Measurements from ENCODE around the gene SMIM17. TPM values are rescaled to one million over a fixed set of nuclear protein-coding genes. Genes with fewer than 3 reads are reported as not detected.

Gene SMIM17
- total RNA-seq, 1 experiment from 2014 or later: not detected

GRCh38 chr19:56681702-56682101, 38.7 kb downstream of the SMIM17 start:
- no peaks in the 10 kb centered on the region for H3K9me3 ChIP-seq

GRCh38 chr19:56683116-56683515, 40.2 kb downstream of the SMIM17 start:
- Histone ChIP-seq H3K9me3 (no peaks in the 10 kb centered on the region), H3K27me3 (no peaks in the 10 kb centered on the region), H3K36me3 (no peaks in the 10 kb centered on the region), H3K4me3 (no peak overlapping the region)
- DNase-seq: no peak

More at GRCh38 chr19:56681702-56682101, 38.7 kb downstream of the SMIM17 start:
- H3K4me3 ChIP-seq: no peak overlapping the region
- DNase-seq: no peak
- H3K27me3 ChIP-seq: no peaks in the 10 kb centered on the region
- H3K36me3 ChIP-seq: no peaks in the 10 kb centered on the region

DNA sequence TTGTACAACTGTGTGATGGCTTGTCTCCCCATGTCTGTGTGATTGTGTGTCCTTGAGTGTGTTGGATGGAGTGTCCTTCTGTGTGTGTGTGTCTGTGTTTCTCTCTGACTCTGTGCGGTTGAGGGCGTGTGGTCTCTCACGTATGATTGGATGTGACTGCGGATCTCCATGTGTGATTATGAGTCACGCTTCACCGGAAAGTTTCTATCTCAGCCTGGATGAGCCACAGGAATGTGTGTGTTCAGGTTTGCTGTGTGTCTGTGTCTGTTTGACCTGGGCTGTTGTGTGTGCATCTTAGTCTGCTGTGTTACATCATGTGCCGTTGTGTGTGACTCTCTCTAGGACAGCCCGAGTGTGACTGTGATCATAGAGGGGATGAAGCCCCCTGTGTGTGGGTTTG, 44.1 kb downstream of the SMIM17 start:
- H3K36me3 ChIP-seq: no peaks in the 10 kb centered on the region
- no peaks in the 10 kb centered on the region for H3K9me3 ChIP-seq
- H3K4me3 ChIP-seq: no peak overlapping the region
- no peaks in the 10 kb centered on the region for H3K27me3 ChIP-seq
- no peak for DNase-seq

- H3K9me3 ChIP-seq: no peaks in the 10 kb centered on the region; the same call in 1 of the 2 replicates
- H3K27me3 ChIP-seq: no peaks in the 10 kb centered on the region
- H3K36me3 ChIP-seq: no peaks in the 10 kb centered on the region
- H3K4me3 ChIP-seq: no peak overlapping the region
- no peak for DNase-seq
Measured at GRCh38 chr19:56689198-56689597, 46.2 kb downstream of the SMIM17 start.

- Histone ChIP-seq H3K4me3 (no peak overlapping the region), H3K9me3 (no peaks in the 10 kb centered on the region; the same call in 1 of the 2 replicates), H3K27me3 (no peaks in the 10 kb centered on the region), H3K36me3 (no peaks in the 10 kb centered on the region)
- no peak for DNase-seq
Measured at GRCh38 chr19:56690670-56691069, 47.7 kb downstream of the SMIM17 start.

GRCh38 chr19:56692206-56692895, 49.4 kb downstream of the SMIM17 start:
- no peaks in the 10 kb centered on the region for H3K27me3 ChIP-seq
- H3K9me3 ChIP-seq: no peaks in the 10 kb centered on the region; the same call in 1 of the 2 replicates
- DNase-seq: no peak
- no peaks in the 10 kb centered on the region for H3K36me3 ChIP-seq
- no peak overlapping the region for H3K4me3 ChIP-seq

DNA sequence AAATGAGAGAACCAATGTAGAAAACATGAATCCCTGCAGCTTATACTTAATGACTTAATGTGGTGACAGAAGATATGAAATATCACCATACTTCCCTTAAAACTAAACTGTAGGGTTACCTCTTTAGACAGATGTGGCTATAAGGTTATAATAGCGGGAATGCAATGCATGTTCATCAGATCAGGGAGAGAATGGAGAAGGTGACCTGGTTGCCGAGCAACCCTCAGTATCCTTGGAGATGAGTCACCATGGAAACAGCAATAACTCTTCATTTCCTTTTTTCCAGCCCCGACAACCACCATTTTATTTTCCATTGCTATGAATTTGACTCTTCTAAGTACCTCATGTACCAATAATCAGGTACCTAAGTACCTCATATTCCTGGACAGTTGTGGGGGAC, 56.6 kb downstream of the SMIM17 start:
- no peak overlapping the region for H3K4me3 ChIP-seq
- no peak for DNase-seq
- no peaks in the 10 kb centered on the region; the same call in 1 of the 2 replicates for H3K9me3 ChIP-seq
- no peaks in the 10 kb centered on the region for H3K27me3 ChIP-seq
- no peaks in the 10 kb centered on the region for H3K36me3 ChIP-seq

GRCh38 chr19:56701895-56702294, 58.9 kb downstream of the SMIM17 start:
- H3K9me3 ChIP-seq: no peaks in the 10 kb centered on the region; the same call in 1 of the 2 replicates
- H3K27me3 ChIP-seq: no peaks in the 10 kb centered on the region
- no peaks in the 10 kb centered on the region for H3K36me3 ChIP-seq
- no peak for DNase-seq
- no peak overlapping the region for H3K4me3 ChIP-seq

- Histone ChIP-seq H3K27me3 (no peaks in the 10 kb centered on the region), H3K9me3 (no peaks in the 10 kb centered on the region), H3K4me3 (no peak overlapping the region), H3K36me3 (no peaks in the 10 kb centered on the region)
- no peak for DNase-seq
Measured at GRCh38 chr19:56705939-56706338, 63.0 kb downstream of the SMIM17 start.

Other genes with a start within 250 kb of the SMIM17 start
- not detected in 2 replicates for gene ZNF582, start 249.6 kb upstream of the SMIM17 start, total RNA-seq (2014; rRNA removed; shearing (Covaris generic); ENCODE audit: low replicate concordance)
- 4.7 and 9.6 TPM in 2 replicates for gene ZNF583, start 238.8 kb upstream of the SMIM17 start, total RNA-seq (2014; rRNA removed; shearing (Covaris generic); ENCODE audit: low replicate concordance)
- not detected in 2 replicates for gene ZNF667, start 165.8 kb upstream of the SMIM17 start, total RNA-seq (2014; rRNA removed; shearing (Covaris generic); ENCODE audit: low replicate concordance)
- not detected in 2 replicates for gene ZNF471, start 135.3 kb upstream of the SMIM17 start, total RNA-seq (2014; rRNA removed; shearing (Covaris generic); ENCODE audit: low replicate concordance)
- 1.8 and 8.4 TPM in 2 replicates for gene ZFP28, start 104.2 kb upstream of the SMIM17 start, total RNA-seq (2014; rRNA removed; shearing (Covaris generic); ENCODE audit: low replicate concordance)
- gene ZNF470, start 75.7 kb upstream of the SMIM17 start, total RNA-seq (2014; rRNA removed; shearing (Covaris generic); ENCODE audit: low replicate concordance): 0.25 and 0.33 TPM in 2 replicates
- gene ZNF71, start 47.9 kb upstream of the SMIM17 start, total RNA-seq (2014; rRNA removed; shearing (Covaris generic); ENCODE audit: low replicate concordance): 12.7 and 15.9 TPM in 2 replicates
- not detected in 2 replicates for gene ZNF835, start 28.6 kb downstream of the SMIM17 start, total RNA-seq (2014; rRNA removed; shearing (Covaris generic); ENCODE audit: low replicate concordance)
- gene PEG3, start 197.6 kb downstream of the SMIM17 start, total RNA-seq (2014; rRNA removed; shearing (Covaris generic); ENCODE audit: low replicate concordance): not detected in 2 replicates
- not detected in 2 replicates for gene ZIM2, start 197.6 kb downstream of the SMIM17 start, total RNA-seq (2014; rRNA removed; shearing (Covaris generic); ENCODE audit: low replicate concordance)

Measured in MG63 (cell line).